ENCODE results near the gene APOC3.

The APOC3 gene

DNA sequence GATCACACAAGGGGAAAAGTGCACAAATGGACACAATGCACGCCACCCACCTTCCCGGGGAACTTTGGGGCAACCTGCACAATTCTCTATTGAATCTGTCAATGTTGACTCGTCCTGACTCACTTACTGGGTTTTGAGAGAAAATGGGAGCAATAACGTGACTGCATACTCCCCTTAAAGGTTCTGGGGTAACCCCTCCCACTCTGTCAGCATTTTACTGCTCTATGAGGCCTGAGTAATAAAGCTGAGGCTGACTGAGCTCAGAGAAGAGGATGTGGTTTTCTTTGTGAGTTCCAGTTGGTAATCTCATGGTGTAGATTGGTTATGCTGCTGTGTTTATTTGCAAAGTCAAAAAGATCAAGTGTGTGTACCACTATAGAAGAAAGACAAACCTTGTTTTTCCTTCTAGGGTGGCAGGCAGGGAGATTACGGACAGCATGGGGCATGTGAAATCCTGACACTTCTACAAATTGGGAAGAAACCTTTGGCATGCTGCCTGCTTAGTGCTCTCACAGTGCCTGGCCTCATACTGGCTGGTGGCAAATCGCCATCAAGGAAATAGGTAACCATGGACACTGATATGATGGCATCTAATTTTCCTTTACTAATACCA, 23.9 kb downstream of the APOC3 start:
- no peak overlapping the region for H3K4me3 ChIP-seq (ENCODE audit: insufficient read length, low read depth)
- no peaks in the 10 kb centered on the region for H3K27me3 ChIP-seq (ENCODE audit: insufficient read depth, insufficient read length)
- no peaks in the 10 kb centered on the region for H3K9me3 ChIP-seq (ENCODE audit: insufficient read depth, low read length)
- peaks cover 61% of the 10 kb centered on the region for H3K36me3 ChIP-seq (ENCODE audit: insufficient read depth, insufficient read length, low read length)
- DNase-seq (ENCODE audit: low read depth, low spot score): no peak
- no peak for TF ChIP-seq SUZ12 (IDR thresholded peaks at IDR 0.05; ENCODE audit: extremely low read depth, insufficient read depth, insufficient read length)
- H3K4me1 ChIP-seq (ENCODE audit: insufficient read depth, insufficient read length): no peaks in the 10 kb centered on the region
- H3K9ac ChIP-seq (ENCODE audit: insufficient read length, low read depth): no peak overlapping the region

DNA sequence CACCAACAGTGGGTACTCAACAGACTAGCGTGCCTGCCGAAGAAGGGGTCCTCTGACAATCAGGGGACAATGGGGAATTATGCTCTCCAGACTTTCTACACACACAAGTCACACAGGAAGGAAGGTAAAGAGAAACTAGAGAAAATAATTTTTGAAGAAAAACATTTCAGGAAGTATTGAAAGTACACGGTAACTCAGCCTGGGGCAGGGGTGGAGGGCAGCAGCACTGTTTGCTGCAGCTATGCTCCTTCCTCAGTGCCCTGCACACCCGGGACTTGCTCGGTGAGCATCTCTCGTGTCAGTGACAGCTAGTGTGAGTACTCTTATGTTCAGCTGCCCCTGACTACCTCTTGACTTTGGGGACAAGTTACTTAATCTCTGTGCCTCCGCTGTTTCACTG, 25.7 kb downstream of the APOC3 start:
- no peaks in the 10 kb centered on the region for H3K9me3 ChIP-seq (ENCODE audit: insufficient read depth, low read length)
- no peak for DNase-seq (ENCODE audit: low read depth, low spot score)
- no peak overlapping the region for H3K9ac ChIP-seq (ENCODE audit: insufficient read length, low read depth)
- H3K27me3 ChIP-seq (ENCODE audit: insufficient read depth, insufficient read length): no peaks in the 10 kb centered on the region
- TF ChIP-seq YY1 (IDR thresholded peaks at IDR 0.05; ENCODE audit: insufficient read depth, insufficient read length) (no peak), ZNF274 (IDR thresholded peaks at IDR 0.05; ENCODE audit: low read depth, low read length) (no peak), SUZ12 (IDR thresholded peaks at IDR 0.05; ENCODE audit: extremely low read depth, insufficient read depth, insufficient read length) (no peak)
- H3K4me3 ChIP-seq (ENCODE audit: insufficient read length, low read depth): no peak overlapping the region
- H3K4me1 ChIP-seq (ENCODE audit: insufficient read depth, insufficient read length): no peaks in the 10 kb centered on the region
- H3K36me3 ChIP-seq (ENCODE audit: insufficient read depth, insufficient read length, low read length): peaks cover 64% of the 10 kb centered on the region

GRCh38 chr11:116856423-116856822, 26.7 kb downstream of the APOC3 start:
- Histone ChIP-seq H3K27me3 (ENCODE audit: insufficient read depth, insufficient read length) (no peaks in the 10 kb centered on the region), H3K4me1 (ENCODE audit: insufficient read depth, insufficient read length) (no peaks in the 10 kb centered on the region), H3K9ac (ENCODE audit: insufficient read length, low read depth) (no peak overlapping the region), H3K4me3 (ENCODE audit: insufficient read length, low read depth) (no peak overlapping the region), H3K9me3 (ENCODE audit: insufficient read depth, low read length) (no peaks in the 10 kb centered on the region), H3K36me3 (ENCODE audit: insufficient read depth, insufficient read length, low read length) (peaks cover 72% of the 10 kb centered on the region)
- TF ChIP-seq SUZ12 (IDR thresholded peaks at IDR 0.05; ENCODE audit: extremely low read depth, insufficient read depth, insufficient read length) (no peak), ZNF274 (IDR thresholded peaks at IDR 0.05; ENCODE audit: low read depth, low read length) (no peak), YY1 (IDR thresholded peaks at IDR 0.05; ENCODE audit: insufficient read depth, insufficient read length) (no peak)
- DNase-seq (ENCODE audit: low read depth, low spot score): no peak

- no peak for DNase-seq (ENCODE audit: low read depth, low spot score)
- TF ChIP-seq SUZ12 (IDR thresholded peaks at IDR 0.05; ENCODE audit: extremely low read depth, insufficient read depth, insufficient read length): no peak
- TF ChIP-seq ZNF274 (IDR thresholded peaks at IDR 0.05; ENCODE audit: low read depth, low read length): no peak
- TF ChIP-seq YY1 (IDR thresholded peaks at IDR 0.05; ENCODE audit: insufficient read depth, insufficient read length): no peak
- Histone ChIP-seq H3K4me1 (ENCODE audit: insufficient read depth, insufficient read length) (no peaks in the 10 kb centered on the region), H3K27me3 (ENCODE audit: insufficient read depth, insufficient read length) (no peaks in the 10 kb centered on the region), H3K36me3 (ENCODE audit: insufficient read depth, insufficient read length, low read length) (peaks cover 74% of the 10 kb centered on the region), H3K9me3 (ENCODE audit: insufficient read depth, low read length) (no peaks in the 10 kb centered on the region), H3K4me3 (ENCODE audit: insufficient read length, low read depth) (no peak overlapping the region), H3K9ac (ENCODE audit: insufficient read length, low read depth) (no peak overlapping the region)
These were observed 27.6 kb downstream of the APOC3 start for GRCh38 chr11:116857316-116857715.

- H3K9me3 ChIP-seq (ENCODE audit: insufficient read depth, low read length): no peaks in the 10 kb centered on the region
- TF ChIP-seq SUZ12 (IDR thresholded peaks at IDR 0.05; ENCODE audit: extremely low read depth, insufficient read depth, insufficient read length) (no peak), ZNF274 (IDR thresholded peaks at IDR 0.05; ENCODE audit: low read depth, low read length) (no peak), YY1 (IDR thresholded peaks at IDR 0.05; ENCODE audit: insufficient read depth, insufficient read length) (no peak)
- H3K9ac ChIP-seq (ENCODE audit: insufficient read length, low read depth): no peak overlapping the region
- no peaks in the 10 kb centered on the region for H3K4me1 ChIP-seq (ENCODE audit: insufficient read depth, insufficient read length)
- no peak overlapping the region for H3K4me3 ChIP-seq (ENCODE audit: insufficient read length, low read depth)
- peaks cover 74% of the 10 kb centered on the region for H3K36me3 ChIP-seq (ENCODE audit: insufficient read depth, insufficient read length, low read length)
- DNase-seq (ENCODE audit: low read depth, low spot score): no peak
- H3K27me3 ChIP-seq (ENCODE audit: insufficient read depth, insufficient read length): no peaks in the 10 kb centered on the region
These were observed 28.2 kb downstream of the APOC3 start for GRCh38 chr11:116857936-116858335.

GRCh38 chr11:116859175-116859574, 29.5 kb downstream of the APOC3 start:
- TF ChIP-seq ZNF274 (IDR thresholded peaks at IDR 0.05; ENCODE audit: low read depth, low read length) (no peak), YY1 (IDR thresholded peaks at IDR 0.05; ENCODE audit: insufficient read depth, insufficient read length) (no peak), SUZ12 (IDR thresholded peaks at IDR 0.05; ENCODE audit: extremely low read depth, insufficient read depth, insufficient read length) (no peak)
- Histone ChIP-seq H3K4me1 (ENCODE audit: insufficient read depth, insufficient read length) (no peaks in the 10 kb centered on the region), H3K36me3 (ENCODE audit: insufficient read depth, insufficient read length, low read length) (peaks cover 73% of the 10 kb centered on the region)

DNA sequence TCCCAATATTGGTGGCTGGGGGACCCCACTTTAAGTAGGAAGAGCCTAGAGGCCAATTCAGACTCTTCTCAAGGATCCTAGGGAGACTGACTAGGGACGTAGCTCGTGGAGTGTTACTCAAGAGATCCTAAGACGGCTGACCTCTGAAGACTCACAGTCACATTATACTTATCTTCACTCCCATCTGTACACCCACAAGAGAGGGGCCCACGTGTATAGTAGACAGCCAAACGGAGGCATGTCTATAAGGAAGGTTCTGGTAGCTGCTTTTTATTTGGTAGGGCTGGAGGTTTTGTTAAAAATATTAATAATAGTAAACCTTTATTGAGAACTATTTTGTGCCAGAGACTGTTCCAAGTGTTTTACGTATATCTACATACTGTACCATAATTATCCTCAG, 30.6 kb downstream of the APOC3 start:
- Histone ChIP-seq H3K4me3 (ENCODE audit: insufficient read length, low read depth) (no peak overlapping the region), H3K9ac (ENCODE audit: insufficient read length, low read depth) (no peak overlapping the region), H3K4me1 (ENCODE audit: insufficient read depth, insufficient read length) (no peaks in the 10 kb centered on the region), H3K27me3 (ENCODE audit: insufficient read depth, insufficient read length) (no peaks in the 10 kb centered on the region), H3K9me3 (ENCODE audit: insufficient read depth, low read length) (no peaks in the 10 kb centered on the region), H3K36me3 (ENCODE audit: insufficient read depth, insufficient read length, low read length) (peaks cover 71% of the 10 kb centered on the region)
- no peak for DNase-seq (ENCODE audit: low read depth, low spot score)
- TF ChIP-seq YY1 (IDR thresholded peaks at IDR 0.05; ENCODE audit: insufficient read depth, insufficient read length) (no peak), ZNF274 (IDR thresholded peaks at IDR 0.05; ENCODE audit: low read depth, low read length) (no peak), SUZ12 (IDR thresholded peaks at IDR 0.05; ENCODE audit: extremely low read depth, insufficient read depth, insufficient read length) (no peak)

More at GRCh38 chr11:116859175-116859574, 29.5 kb downstream of the APOC3 start:
- H3K9me3 ChIP-seq (ENCODE audit: insufficient read depth, low read length): no peaks in the 10 kb centered on the region
- H3K4me3 ChIP-seq (ENCODE audit: insufficient read length, low read depth): no peak overlapping the region
- no peak for DNase-seq (ENCODE audit: low read depth, low spot score)
- no peak overlapping the region for H3K9ac ChIP-seq (ENCODE audit: insufficient read length, low read depth)
- no peaks in the 10 kb centered on the region for H3K27me3 ChIP-seq (ENCODE audit: insufficient read depth, insufficient read length)
